PFSK-1 (cell line): ENCODE measurements around the gene ACSL4.

ENCODE experiments used
- FOXP2 ChIP-seq: optimal IDR thresholded peaks from 2 replicates; pipeline ENCODE3; 2011; ENCODE audit warnings: borderline replicate concordance, control low read depth, inconsistent platforms; ENCODE audit not compliant: insufficient read depth; ENCODE audit errors: extremely low read length, extremely low read depth
- POLR2AphosphoS5 ChIP-seq: IDR thresholded peaks from 2 replicates; pipeline ENCODE4 v1.6.1; 2012; ENCODE audit warnings: low read depth, mild to moderate bottlenecking, control low read depth, low read length, moderate library complexity
- SIN3A ChIP-seq: IDR thresholded peaks from 2 replicates; pipeline ENCODE4 v1.6.1; 2012; ENCODE audit warnings: mild to moderate bottlenecking, low read length, moderate library complexity, borderline replicate concordance; ENCODE audit not compliant: insufficient read depth
- TAF1 ChIP-seq: IDR thresholded peaks from 2 replicates; pipeline ENCODE4 v1.6.1; 2012; ENCODE audit warnings: low read length, control low read depth, borderline replicate concordance; ENCODE audit not compliant: insufficient read depth
- TF ChIP-seq, protein P1 (sequence below), 2 experiments: IDR thresholded peaks; 2 replicates each; pipeline versions ENCODE4 v1.6.1 to v1.8.0; 2011 to 2012; ENCODE audit warnings: low read depth in 2 of 2, low read length in 2 of 2, control low read depth in 1 of 2, inconsistent platforms in 1 of 2, mild to moderate bottlenecking in 1 of 2, moderate library complexity in 1 of 2; ENCODE audit not compliant: insufficient read depth in 1 of 2

ACSL4 gene

DNA sequence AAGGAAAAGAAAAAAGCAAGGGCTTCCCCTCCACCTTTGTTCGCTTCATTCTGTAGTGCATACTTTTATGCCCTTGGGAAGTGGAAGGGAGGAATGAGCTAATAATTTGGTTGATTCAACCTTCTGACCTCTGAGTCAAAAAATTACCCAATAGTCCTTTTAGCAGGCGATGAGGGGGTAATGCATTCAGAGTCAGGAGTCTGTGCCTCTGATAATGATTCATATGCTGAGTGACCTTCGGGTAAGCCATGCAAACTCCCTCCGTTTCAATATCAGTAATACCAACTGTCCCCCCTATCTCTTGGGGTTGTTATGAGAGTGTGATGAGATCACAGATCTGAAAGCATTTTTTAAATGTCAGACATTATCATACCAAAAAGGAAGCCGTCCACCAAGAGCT is 41.6 kb upstream of the ACSL4 start:
- TF ChIP-seq TAF1: no peak
- TF ChIP-seq, protein P1, sequence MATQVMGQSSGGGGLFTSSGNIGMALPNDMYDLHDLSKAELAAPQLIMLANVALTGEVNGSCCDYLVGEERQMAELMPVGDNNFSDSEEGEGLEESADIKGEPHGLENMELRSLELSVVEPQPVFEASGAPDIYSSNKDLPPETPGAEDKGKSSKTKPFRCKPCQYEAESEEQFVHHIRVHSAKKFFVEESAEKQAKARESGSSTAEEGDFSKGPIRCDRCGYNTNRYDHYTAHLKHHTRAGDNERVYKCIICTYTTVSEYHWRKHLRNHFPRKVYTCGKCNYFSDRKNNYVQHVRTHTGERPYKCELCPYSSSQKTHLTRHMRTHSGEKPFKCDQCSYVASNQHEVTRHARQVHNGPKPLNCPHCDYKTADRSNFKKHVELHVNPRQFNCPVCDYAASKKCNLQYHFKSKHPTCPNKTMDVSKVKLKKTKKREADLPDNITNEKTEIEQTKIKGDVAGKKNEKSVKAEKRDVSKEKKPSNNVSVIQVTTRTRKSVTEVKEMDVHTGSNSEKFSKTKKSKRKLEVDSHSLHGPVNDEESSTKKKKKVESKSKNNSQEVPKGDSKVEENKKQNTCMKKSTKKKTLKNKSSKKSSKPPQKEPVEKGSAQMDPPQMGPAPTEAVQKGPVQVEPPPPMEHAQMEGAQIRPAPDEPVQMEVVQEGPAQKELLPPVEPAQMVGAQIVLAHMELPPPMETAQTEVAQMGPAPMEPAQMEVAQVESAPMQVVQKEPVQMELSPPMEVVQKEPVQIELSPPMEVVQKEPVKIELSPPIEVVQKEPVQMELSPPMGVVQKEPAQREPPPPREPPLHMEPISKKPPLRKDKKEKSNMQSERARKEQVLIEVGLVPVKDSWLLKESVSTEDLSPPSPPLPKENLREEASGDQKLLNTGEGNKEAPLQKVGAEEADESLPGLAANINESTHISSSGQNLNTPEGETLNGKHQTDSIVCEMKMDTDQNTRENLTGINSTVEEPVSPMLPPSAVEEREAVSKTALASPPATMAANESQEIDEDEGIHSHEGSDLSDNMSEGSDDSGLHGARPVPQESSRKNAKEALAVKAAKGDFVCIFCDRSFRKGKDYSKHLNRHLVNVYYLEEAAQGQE (IDR thresholded peaks at IDR 0.05; ENCODE audit: insufficient read depth in 1 of 2, low read depth in 2 of 2, low read length in 2 of 2): no peak

DNA sequence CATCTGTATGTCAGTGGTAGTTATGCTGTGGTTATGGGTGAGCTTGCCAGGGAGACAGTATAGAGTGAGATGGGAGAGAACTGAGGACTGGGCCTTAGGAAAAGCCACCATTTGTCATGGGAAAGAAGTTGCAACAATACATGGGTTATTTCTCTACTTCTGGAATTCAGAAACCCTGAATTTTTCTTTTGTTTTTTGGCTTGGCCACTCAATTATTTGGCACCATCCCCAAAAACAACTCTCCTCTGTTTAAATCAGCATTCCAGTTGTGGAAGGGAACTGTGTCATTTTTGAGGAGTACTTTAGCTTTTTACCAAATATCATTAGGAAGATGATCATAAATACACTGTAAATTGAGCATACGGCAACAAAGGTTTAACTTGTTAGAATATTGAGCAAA is 41.1 kb upstream of the ACSL4 start:
- TF ChIP-seq, protein P1 (IDR thresholded peaks at IDR 0.05; ENCODE audit: insufficient read depth in 1 of 2, low read depth in 2 of 2, low read length in 2 of 2): no peak
- TF ChIP-seq POLR2AphosphoS5 (no peak), TAF1 (no peak), SIN3A (no peak), FOXP2 (no peak)

DNA sequence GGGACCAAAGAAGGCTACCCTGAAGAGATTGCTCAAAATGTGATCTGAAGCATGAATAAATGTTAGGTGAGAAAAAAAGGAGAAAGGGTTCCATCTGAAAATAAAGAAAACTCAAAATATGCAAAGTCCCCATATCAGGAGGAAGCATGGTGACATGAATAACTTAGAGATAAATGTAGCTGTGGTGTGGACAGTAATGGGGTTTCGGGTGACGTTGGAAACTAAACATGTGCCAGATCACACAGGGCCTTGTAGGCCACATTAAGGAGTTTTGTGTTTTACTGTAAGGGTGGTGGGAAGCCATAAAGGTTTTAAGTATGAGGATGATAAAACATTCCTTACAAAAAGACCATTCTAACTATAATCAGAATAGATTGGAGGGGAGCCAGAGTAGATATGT is 40.3 kb upstream of the ACSL4 start:
- no peak for TF ChIP-seq POLR2AphosphoS5
- TF ChIP-seq, protein P1 (IDR thresholded peaks at IDR 0.05; ENCODE audit: insufficient read depth in 1 of 2, low read depth in 2 of 2, low read length in 2 of 2): no peak
- no peak for TF ChIP-seq SIN3A
- TF ChIP-seq FOXP2: no peak
- TF ChIP-seq TAF1: no peak

DNA sequence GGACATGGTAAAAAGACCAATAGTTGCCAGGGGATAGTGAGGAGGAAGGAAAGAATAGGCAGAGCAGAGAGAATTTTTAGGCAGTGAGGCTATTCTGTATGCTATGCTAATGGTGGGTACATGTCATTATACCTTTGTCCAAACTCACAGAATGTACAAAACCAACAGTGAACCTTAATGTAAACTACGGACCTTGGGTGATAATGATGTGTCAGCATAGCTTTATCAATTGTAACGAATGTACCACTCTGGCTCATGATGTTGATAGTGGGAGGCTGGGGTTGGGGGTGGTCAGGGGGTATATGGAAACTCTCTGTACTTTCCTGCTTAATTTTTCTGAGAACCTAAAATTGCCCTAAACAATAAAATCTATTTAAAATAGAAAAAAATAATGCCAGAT is 37.7 kb upstream of the ACSL4 start:
- no peak for TF ChIP-seq SIN3A
- TF ChIP-seq POLR2AphosphoS5: no peak
- TF ChIP-seq TAF1: no peak

DNA sequence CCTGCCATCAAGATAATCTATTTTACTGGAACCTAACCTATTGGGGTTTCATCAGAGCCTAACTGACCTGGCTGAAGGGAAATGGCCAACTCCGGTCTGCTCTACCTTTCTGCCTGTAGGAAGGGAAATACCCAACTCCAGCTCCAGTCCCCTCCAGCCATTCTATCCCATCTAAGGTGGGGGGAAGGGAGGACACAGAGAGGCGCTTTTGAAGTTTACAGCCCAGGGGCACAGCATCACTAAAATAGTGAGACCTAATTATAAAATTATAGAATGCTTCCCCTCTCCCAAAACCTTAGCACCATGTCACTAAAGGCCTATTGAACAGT is 27.8 kb upstream of the ACSL4 start:
- TF ChIP-seq TAF1 (no peak), POLR2AphosphoS5 (no peak), FOXP2 (no peak), SIN3A (no peak)
- TF ChIP-seq, protein P1 (IDR thresholded peaks at IDR 0.05; ENCODE audit: insufficient read depth in 1 of 2, low read depth in 2 of 2, low read length in 2 of 2): no peak
